ENCODE results near the gene PTPN12. TPM values are rescaled to one million over a fixed set of nuclear protein-coding genes. Genes with fewer than 3 reads are reported as not detected.
"Not testable (repeated sequence)": the region's sequence is repeated elsewhere in the genome, so short reads cannot be mapped to it uniquely, and the experiment has no call there.

Gene PTPN12
- total and polyA plus RNA-seq, 4 donors, result 52.2 to 92.9 (median 57.1) TPM

DNA sequence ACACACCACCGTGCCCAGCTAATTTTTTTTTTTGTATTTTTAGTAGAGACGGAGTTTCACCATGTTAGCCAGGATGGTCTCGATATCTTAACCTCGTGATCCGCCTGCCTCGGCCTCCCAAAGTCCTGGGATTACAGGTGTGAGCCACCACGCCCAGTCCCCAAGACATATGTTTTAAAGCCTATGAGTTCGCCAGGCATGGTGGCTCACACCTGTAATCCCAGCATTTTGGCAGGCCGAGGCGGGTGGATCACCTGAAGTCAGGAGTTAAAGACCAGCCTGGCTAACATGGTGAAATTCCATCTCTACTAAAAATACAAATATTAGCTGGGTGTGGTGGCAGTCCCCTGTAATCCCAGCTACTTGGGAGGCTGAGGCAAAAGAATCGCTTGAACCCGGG is 115.7 kb downstream of the PTPN12 start:
- H3K4me1 ChIP-seq (ENCODE audit: control insufficient read depth, insufficient read depth, low read length); H3K27ac ChIP-seq (ENCODE audit: low read depth, low read length); H3K27me3 ChIP-seq (ENCODE audit: control insufficient read depth, insufficient read depth, low read length); DNase-seq (ENCODE audit: low read depth in 4 of 6, low spot score in 6 of 6); H3K4me3 ChIP-seq (ENCODE audit: low read depth, low read length); H3K9me3 ChIP-seq (ENCODE audit: control insufficient read depth, insufficient read depth, low read length): not testable (repeated sequence)
- 96% methylated on average over 11 of the region's 12 CpGs for WGBS (ENCODE audit: insufficient coverage)
- H3K36me3 ChIP-seq (ENCODE audit: control insufficient read depth, insufficient read depth, low read length), result peaks cover 13% of the 10 kb centered on the region

DNA sequence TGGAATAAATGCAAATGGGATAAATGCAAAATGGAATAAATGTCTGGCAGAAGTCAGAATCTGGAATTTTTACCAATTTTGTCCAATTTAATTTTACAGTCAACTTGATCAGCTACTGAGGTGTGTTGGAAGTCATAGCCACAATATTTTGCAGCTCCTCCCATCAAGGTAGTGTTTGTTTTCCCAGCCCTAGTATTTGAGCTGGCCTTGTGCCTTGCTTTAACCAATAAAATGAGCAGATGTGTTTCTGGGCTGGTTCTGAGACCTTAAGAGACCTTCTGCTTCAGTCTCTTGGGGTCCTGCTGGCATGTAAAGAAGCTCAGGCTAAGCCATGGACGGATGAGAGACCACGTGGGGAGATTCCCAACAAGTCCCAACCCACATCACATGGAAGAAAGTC is 116.5 kb downstream of the PTPN12 start:
- Histone ChIP-seq H3K27ac (ENCODE audit: low read depth, low read length) (no peak overlapping the region), H3K9me3 (ENCODE audit: control insufficient read depth, insufficient read depth, low read length) (no peaks in the 10 kb centered on the region), H3K4me3 (ENCODE audit: low read depth, low read length) (no peak overlapping the region), H3K4me1 (ENCODE audit: control insufficient read depth, insufficient read depth, low read length) (no peaks in the 10 kb centered on the region), H3K36me3 (ENCODE audit: control insufficient read depth, insufficient read depth, low read length) (peaks cover 13% of the 10 kb centered on the region), H3K27me3 (ENCODE audit: control insufficient read depth, insufficient read depth, low read length) (no peaks in the 10 kb centered on the region)
- DNase-seq (ENCODE audit: low read depth in 4 of 6, low spot score in 6 of 6), result no peak
- WGBS (ENCODE audit: insufficient coverage), result no CpG with 5 or more reads among the region's 2 CpGs

DNA sequence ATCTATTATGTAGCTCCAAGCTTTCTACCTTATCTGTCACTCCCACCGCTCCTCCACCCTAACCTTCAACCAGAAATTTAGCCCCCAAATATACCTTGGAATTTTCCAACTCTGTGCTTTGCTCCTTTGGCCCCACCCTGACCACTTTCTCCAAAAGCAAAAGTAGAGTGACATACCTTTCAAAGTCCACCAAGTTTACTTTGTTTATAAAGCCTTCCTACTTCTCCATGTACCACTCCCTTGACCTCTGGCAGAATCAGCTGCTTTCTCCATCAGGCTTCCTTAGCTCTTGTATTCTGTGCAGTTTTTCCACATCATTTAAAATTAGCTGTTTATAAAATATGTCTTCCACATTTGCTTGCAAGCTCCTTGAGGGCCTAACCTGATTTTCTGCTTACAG is 118.3 kb downstream of the PTPN12 start:
- 100% methylated on average over 1 of the region's 1 CpG for WGBS (ENCODE audit: insufficient coverage)
- Histone ChIP-seq H3K36me3 (ENCODE audit: control insufficient read depth, insufficient read depth, low read length) (peaks cover 26% of the 10 kb centered on the region), H3K9me3 (ENCODE audit: control insufficient read depth, insufficient read depth, low read length) (no peaks in the 10 kb centered on the region), H3K27ac (ENCODE audit: low read depth, low read length) (no peak overlapping the region), H3K4me1 (ENCODE audit: control insufficient read depth, insufficient read depth, low read length) (no peaks in the 10 kb centered on the region), H3K4me3 (ENCODE audit: low read depth, low read length) (no peak overlapping the region), H3K27me3 (ENCODE audit: control insufficient read depth, insufficient read depth, low read length) (no peaks in the 10 kb centered on the region)
- DNase-seq (ENCODE audit: low read depth in 4 of 6, low spot score in 6 of 6), result no peak

DNA sequence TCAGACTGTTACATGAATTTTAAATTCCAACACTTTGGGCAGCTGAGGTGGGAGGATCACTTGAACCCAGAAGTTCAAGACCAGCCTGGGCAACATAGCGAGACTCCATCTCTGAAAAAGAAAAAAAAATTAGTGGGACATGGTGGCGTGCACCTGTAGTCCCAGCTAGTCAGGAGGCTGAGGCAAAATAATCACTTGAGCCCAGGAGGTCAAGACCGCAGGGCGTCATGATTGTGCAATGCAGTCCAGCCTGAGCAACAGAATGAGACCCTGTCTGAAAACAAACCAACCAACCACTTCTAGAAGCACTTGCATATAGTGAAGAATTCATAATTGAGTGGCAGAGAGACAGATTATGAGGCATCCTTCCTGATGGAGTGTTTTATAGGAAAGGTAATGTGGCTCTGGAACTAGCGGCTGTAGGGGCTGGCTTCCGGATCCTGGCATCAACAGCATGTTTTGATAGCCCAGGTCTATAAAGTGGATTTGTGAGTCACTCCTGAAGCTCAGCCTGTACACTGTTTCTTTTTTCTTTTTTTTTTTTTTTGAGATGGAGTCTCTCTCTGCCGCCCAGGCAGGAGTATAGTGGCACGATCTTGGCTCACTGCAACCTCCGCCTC is 118.9 kb downstream of the PTPN12 start:
- Histone ChIP-seq H3K4me1 (ENCODE audit: control insufficient read depth, insufficient read depth, low read length) (no peaks in the 10 kb centered on the region), H3K36me3 (ENCODE audit: control insufficient read depth, insufficient read depth, low read length) (peaks cover 26% of the 10 kb centered on the region), H3K27ac (ENCODE audit: low read depth, low read length) (no peak overlapping the region), H3K4me3 (ENCODE audit: low read depth, low read length) (no peak overlapping the region), H3K27me3 (ENCODE audit: control insufficient read depth, insufficient read depth, low read length) (no peaks in the 10 kb centered on the region), H3K9me3 (ENCODE audit: control insufficient read depth, insufficient read depth, low read length) (no peaks in the 10 kb centered on the region)
- WGBS (ENCODE audit: insufficient coverage), result 94% methylated on average over 3 of the region's 9 CpGs
- no peak for DNase-seq (ENCODE audit: low read depth in 4 of 6, low spot score in 6 of 6)

DNA sequence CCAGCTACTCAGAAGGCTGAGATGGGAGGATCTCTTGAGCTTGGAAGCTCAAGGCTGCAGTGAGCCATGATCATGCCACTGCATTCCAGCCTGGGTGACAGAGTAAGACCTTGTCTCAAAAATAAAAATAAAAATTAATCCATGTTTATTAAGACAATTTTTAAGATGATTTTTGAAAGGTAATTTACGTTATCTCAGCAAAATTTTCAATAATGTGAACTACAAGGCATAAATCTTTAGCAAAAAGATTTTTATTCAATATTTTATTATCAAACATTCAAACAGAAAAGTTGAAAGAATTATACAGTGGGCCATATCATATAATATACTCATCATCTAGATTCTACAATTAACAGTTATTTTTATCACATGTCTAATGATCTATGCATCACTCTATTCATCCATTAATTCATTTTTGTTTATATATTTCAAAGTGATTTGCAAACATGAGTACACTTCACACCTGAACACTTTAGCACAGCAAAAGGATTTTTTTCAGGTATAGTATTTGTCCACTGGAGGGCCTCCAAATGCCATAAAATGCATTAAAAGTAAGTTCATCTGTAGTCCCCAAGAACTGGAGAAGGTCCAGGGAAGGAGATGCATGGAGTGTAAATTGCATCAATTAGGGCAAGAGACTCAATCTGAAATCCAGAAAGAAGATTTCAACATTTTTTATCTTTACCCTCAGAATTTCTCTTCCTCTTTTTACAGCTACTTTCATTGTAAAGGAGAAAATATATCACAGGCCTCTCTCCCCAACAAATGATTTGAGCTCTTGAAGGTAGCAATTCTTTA is 120.5 kb downstream of the PTPN12 start:
- no peak overlapping the region for H3K27ac ChIP-seq (ENCODE audit: low read depth, low read length)
- H3K4me3 ChIP-seq (ENCODE audit: low read depth, low read length), result no peak overlapping the region
- DNase-seq (ENCODE audit: low read depth in 4 of 6, low spot score in 6 of 6), result peak; percentile 22 to 89 (median 43)
- no peaks in the 10 kb centered on the region for H3K4me1 ChIP-seq (ENCODE audit: control insufficient read depth, insufficient read depth, low read length)
- WGBS (ENCODE audit: insufficient coverage), result no CpG with 5 or more reads among the region's 1 CpG
- H3K9me3 ChIP-seq (ENCODE audit: control insufficient read depth, insufficient read depth, low read length), result no peaks in the 10 kb centered on the region
- H3K36me3 ChIP-seq (ENCODE audit: control insufficient read depth, insufficient read depth, low read length), result peaks cover 26% of the 10 kb centered on the region
- no peaks in the 10 kb centered on the region for H3K27me3 ChIP-seq (ENCODE audit: control insufficient read depth, insufficient read depth, low read length)

DNA sequence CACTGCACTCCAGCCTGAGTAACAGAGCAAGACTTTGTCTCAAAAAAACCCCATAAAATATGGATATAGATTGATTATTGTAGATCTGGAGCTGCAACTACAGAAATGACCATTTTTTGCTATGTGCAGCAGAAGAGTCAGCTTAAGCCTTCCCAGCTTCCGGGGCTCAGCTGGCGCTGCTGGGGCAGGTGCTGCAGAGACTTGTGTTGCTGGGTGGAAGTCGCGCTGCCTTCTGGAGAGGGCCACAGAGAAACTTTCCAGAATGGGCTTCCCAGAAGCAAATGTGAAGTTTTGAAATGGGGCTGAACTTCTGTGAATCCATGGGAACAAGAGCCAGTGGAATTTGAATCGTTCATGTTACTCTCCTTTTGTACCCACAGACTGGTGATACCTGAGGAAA is 121.8 kb downstream of the PTPN12 start:
- Histone ChIP-seq H3K9me3 (ENCODE audit: control insufficient read depth, insufficient read depth, low read length) (no peaks in the 10 kb centered on the region), H3K4me1 (ENCODE audit: control insufficient read depth, insufficient read depth, low read length) (no peaks in the 10 kb centered on the region), H3K36me3 (ENCODE audit: control insufficient read depth, insufficient read depth, low read length) (peaks cover 26% of the 10 kb centered on the region), H3K27ac (ENCODE audit: low read depth, low read length) (no peak overlapping the region), H3K4me3 (ENCODE audit: low read depth, low read length) (no peak overlapping the region), H3K27me3 (ENCODE audit: control insufficient read depth, insufficient read depth, low read length) (no peaks in the 10 kb centered on the region)
- DNase-seq (ENCODE audit: low read depth in 4 of 6, low spot score in 6 of 6), result no peak
- 100% methylated on average over 4 of the region's 5 CpGs for WGBS (ENCODE audit: insufficient coverage)

DNA sequence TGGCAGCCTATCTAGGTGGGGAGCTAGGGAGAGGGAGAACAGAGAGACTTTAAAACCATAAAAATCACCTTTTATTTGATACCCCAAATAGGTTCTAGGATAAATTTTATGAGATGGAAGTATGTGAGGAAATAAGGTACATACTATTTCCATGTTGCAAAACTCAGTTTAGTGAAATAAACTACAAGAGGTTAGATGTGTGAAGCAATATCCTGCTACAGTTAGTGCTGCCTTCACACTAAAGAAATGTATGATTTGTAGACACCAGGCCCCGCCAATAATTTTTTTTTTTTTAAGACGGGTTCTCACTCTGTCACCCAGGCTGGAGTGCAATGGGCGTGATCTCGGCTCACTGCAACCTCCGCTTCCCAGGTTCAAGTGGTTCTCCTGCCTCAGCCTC is 124.7 kb downstream of the PTPN12 start:
- H3K36me3 ChIP-seq (ENCODE audit: control insufficient read depth, insufficient read depth, low read length), result peaks cover 16% of the 10 kb centered on the region
- 100% methylated on average over 4 of the region's 5 CpGs for WGBS (ENCODE audit: insufficient coverage)
- no peaks in the 10 kb centered on the region for H3K27me3 ChIP-seq (ENCODE audit: control insufficient read depth, insufficient read depth, low read length)
- no peak overlapping the region for H3K4me3 ChIP-seq (ENCODE audit: low read depth, low read length)
- H3K4me1 ChIP-seq (ENCODE audit: control insufficient read depth, insufficient read depth, low read length), result no peaks in the 10 kb centered on the region
- H3K27ac ChIP-seq (ENCODE audit: low read depth, low read length), result no peak overlapping the region
- no peak for DNase-seq (ENCODE audit: low read depth in 4 of 6, low spot score in 6 of 6)
- H3K9me3 ChIP-seq (ENCODE audit: control insufficient read depth, insufficient read depth, low read length), result no peaks in the 10 kb centered on the region

DNA sequence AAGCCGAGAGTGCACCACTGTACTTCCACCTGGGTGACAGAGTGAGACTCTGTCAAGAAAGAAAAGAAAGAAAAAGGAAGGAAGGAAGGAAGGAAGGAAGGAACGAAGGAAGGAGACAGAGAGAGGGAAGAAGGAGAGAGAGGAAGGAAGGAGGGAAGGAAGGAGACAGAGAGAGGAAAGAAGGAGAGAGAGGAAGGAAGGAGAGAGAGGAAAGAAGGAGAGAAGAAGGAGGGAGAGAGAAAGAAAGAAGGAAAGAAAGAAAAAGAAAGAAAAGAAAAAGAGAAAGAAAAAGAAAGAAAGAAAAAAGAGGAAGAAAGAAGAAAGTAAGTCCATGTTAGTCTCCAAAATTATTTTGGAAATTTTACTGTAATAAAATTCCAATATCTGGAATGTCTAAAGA is 125.8 kb downstream of the PTPN12 start:
- 98% methylated on average over 2 of the region's 2 CpGs for WGBS (ENCODE audit: insufficient coverage)

DNA sequence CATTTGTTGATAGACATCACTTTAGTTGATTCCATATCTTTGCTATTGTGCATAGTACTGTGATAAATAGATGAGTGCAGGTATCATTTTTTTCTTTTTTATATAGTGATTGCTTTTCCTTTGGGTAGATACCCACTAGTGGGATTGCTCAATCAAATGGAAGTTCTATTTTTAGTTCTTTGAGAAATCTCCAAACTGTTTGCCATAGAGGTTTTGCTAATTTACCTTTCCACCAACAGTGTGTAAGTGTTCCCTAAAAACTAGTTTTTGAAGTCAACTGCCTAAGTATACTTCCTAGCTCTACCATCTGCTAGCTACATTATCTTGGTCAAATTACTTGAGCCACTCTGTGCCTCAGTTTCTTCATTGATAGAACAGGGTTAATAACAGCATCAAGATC is 127.6 kb downstream of the PTPN12 start:
- peaks cover 4% of the 10 kb centered on the region for H3K36me3 ChIP-seq (ENCODE audit: control insufficient read depth, insufficient read depth, low read length)
- no peaks in the 10 kb centered on the region for H3K4me1 ChIP-seq (ENCODE audit: control insufficient read depth, insufficient read depth, low read length)
- no peaks in the 10 kb centered on the region for H3K9me3 ChIP-seq (ENCODE audit: control insufficient read depth, insufficient read depth, low read length)
- no peaks in the 10 kb centered on the region for H3K27me3 ChIP-seq (ENCODE audit: control insufficient read depth, insufficient read depth, low read length)
- DNase-seq (ENCODE audit: low read depth in 4 of 6, low spot score in 6 of 6), result no peak
- no peak overlapping the region for H3K4me3 ChIP-seq (ENCODE audit: low read depth, low read length)
- H3K27ac ChIP-seq (ENCODE audit: low read depth, low read length), result no peak overlapping the region

More for the DNA sequence above, 125.8 kb downstream of the PTPN12 start:
- Histone ChIP-seq H3K9me3 (ENCODE audit: control insufficient read depth, insufficient read depth, low read length) (no peaks in the 10 kb centered on the region), H3K36me3 (ENCODE audit: control insufficient read depth, insufficient read depth, low read length) (peaks cover 12% of the 10 kb centered on the region), H3K4me3 (ENCODE audit: low read depth, low read length) (no peak overlapping the region), H3K4me1 (ENCODE audit: control insufficient read depth, insufficient read depth, low read length) (no peaks in the 10 kb centered on the region), H3K27ac (ENCODE audit: low read depth, low read length) (no peak overlapping the region), H3K27me3 (ENCODE audit: control insufficient read depth, insufficient read depth, low read length) (no peaks in the 10 kb centered on the region)
- no peak for DNase-seq (ENCODE audit: low read depth in 4 of 6, low spot score in 6 of 6)

DNA sequence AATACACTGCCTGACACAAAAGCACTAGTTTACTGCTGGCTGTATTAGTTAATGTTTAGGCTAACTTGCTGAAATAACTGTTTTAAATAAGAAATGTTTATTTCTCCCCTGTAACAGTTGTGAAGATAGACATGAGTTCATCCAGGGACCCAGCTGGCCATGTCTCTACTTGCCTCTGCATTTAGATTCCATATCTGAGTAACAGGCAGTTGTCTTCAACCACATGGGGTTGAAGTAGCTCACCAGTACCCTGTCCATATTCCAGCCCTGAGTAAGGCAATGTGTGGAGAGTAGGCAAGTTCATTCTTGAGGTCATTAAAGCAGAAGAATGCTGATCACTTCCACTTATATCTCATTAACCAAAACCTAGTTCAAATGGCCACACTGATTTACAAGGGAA is 128.1 kb downstream of the PTPN12 start:
- no peak overlapping the region for H3K27ac ChIP-seq (ENCODE audit: low read depth, low read length)
- H3K4me1 ChIP-seq (ENCODE audit: control insufficient read depth, insufficient read depth, low read length), result no peaks in the 10 kb centered on the region
- no peak for DNase-seq (ENCODE audit: low read depth in 4 of 6, low spot score in 6 of 6)
- no peaks in the 10 kb centered on the region for H3K9me3 ChIP-seq (ENCODE audit: control insufficient read depth, insufficient read depth, low read length)
- H3K4me3 ChIP-seq (ENCODE audit: low read depth, low read length), result no peak overlapping the region
- H3K36me3 ChIP-seq (ENCODE audit: control insufficient read depth, insufficient read depth, low read length), result no peaks in the 10 kb centered on the region
- no peaks in the 10 kb centered on the region for H3K27me3 ChIP-seq (ENCODE audit: control insufficient read depth, insufficient read depth, low read length)

All from spinal cord (tissue), 10 donors.